HG03520 (cell line): ENCODE data around the gene TFAP2A.

Experiments
- ATAC-seq: cut with Tn5 transposase; IDR thresholded peaks from one replicate; pipeline ENCODE4 v1.9.1; 2021; ENCODE audit warnings: mild to moderate bottlenecking, moderate library complexity; ENCODE audit not compliant: unreplicated experiment

TFAP2A gene

DNA sequence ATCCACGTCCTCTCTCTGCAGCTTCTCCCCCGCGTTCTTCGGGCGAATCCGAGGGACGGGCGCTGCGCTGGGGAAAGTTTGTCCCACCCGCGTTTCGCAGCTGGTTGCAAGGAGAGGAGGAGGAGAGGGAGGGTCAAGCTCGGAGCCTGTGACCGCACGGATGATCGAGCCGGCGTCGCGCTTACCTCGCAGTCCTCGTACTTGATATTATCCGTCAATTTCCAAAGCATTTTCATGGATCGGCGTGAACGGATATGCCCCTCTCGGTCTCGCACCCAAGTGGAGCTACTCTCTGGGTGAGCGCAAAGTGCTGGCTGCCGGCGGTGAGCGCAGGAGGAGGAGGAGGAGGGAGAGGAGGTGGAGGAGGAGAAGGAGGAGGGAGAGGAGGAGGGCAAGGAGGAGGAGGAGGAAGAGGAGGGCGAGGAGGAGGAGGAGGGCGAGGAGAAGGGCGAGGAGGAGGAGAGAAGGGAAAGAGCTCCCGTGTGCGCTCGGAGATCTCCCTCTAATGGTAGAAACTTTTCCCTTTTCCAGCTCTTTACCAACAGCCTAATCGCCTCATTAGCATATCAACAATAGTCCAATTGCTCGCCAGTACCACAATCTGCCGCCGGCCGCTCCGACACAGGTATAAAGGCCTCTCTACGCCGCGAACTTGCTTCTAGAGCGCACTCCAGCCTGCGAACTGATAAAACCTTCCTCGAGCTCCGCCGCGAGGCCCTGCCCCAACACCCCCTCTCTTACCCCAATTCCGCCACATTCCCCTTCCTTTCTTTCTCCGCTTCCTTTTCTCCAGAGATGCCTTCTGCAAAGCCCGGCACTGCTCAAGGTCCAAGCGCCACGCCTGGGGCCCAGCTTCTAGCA lies at the start of gene TFAP2A:
Gene TFAP2A, minus strand, starts transcription at position 319 of the 861 bp plus-strand sequence. Its CDS starts 83 bp downstream, at position 236.
- ATAC-seq: no peak

GRCh38 chr6:10463491-10464481 lies 48.9 kb upstream of the TFAP2A start:
- ATAC-seq: peak; percentile 46

- no peak for ATAC-seq
These were observed 48.2 kb upstream of the TFAP2A start for GRCh38 chr6:10463040-10463439.

GRCh38 chr6:10461850-10462249 lies 47.0 kb upstream of the TFAP2A start:
- ATAC-seq: no peak

GRCh38 chr6:10460096-10460495 lies 45.2 kb upstream of the TFAP2A start:
- peak; percentile 87 for ATAC-seq

DNA sequence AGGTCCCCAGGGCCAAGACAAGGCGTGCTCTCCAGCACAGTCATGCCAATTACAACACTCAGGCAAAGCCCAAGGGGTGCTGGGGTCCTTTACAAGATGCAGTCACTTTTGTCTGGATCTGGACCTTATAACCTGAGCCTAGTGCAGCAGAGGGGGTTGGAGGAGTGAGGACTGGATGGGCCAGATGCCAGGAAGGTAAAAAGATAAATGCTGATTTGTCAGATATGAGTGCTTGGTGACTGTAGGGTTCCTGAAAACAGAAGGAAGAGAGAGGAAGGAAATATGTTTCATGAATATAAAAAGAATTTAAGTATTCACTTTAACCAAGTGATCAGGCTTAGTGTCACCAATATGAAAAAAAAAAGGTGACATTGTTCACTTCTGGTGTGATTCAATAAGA lies 43.4 kb upstream of the TFAP2A start:
- no peak for ATAC-seq

DNA sequence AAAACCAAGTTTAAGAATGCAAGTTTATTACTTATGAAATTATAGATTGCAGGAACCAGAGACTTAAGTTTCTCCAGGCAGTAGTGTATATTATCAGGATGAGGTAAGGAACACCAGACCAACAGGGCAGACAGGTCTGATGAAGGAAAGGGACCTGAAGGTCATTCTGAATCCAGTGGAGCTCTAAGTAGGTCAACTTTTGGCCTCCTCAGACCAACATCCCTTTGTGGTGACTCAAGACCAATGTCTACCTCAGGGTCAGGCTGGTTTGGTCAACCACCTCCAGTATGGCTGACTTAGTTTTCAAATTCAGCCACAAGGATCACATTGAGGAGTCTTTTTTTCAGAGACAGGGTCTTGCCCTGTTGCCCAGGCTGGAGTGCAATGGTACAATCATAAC lies 38.7 kb upstream of the TFAP2A start:
- ATAC-seq: no peak

DNA sequence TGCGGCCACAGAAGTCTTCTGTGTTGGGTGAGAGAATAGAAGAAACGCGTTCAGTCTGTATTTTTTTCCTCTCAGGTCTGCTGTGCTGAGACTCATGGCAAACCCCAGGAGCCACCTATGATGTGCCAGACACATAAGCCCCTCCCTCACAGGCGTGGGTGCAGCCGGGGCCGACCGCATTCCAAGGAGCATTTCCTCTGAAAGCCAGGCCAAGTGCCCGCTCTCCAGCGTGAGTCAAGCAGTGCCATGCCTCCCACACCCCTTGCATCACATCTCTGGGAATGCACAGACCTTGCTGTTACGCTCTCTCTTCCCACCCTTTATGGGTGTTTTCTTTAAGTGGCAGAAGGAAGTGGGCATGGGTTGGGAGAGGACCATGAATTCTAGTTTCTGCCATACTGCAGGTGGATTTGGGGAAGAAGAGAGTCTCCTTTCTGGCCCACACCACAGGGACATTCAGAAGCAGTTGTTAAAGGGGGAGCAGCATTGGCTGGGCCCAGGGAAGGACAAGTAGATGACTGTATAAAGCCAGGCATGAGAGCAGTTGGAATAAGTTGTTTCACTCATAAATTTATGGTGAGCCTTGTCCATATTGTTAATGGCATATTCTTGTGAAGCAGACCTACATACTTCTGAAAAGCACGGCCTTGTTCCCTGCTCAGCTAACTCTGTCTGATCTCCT lies 37.1 kb upstream of the TFAP2A start:
- ATAC-seq: no peak

GRCh38 chr6:10451394-10451793 lies 36.5 kb upstream of the TFAP2A start:
- no peak for ATAC-seq

DNA sequence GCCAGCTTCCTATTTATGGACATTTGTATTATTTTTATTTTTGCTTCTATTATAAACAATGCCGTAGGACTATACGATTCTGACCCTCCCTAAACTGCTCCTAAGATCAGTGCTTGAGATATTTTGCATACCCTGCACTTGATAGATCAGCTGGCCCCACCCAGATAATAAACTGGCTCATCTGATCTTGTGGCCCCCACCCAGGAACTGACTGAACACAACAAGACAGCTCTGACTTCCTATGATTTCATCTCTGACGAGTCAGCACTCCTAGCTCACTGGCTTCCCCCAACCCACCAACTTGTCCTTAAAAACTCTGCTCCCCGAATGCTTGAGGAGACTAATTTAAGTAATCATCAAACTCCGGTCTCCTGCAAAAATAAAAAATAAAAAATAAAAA lies 34.9 kb upstream of the TFAP2A start:
- no peak for ATAC-seq

- no peak for ATAC-seq
These were observed 33.2 kb upstream of the TFAP2A start for GRCh38 chr6:10448096-10448495.

- no peak for ATAC-seq
These were observed 31.7 kb upstream of the TFAP2A start for GRCh38 chr6:10446548-10446947.

DNA sequence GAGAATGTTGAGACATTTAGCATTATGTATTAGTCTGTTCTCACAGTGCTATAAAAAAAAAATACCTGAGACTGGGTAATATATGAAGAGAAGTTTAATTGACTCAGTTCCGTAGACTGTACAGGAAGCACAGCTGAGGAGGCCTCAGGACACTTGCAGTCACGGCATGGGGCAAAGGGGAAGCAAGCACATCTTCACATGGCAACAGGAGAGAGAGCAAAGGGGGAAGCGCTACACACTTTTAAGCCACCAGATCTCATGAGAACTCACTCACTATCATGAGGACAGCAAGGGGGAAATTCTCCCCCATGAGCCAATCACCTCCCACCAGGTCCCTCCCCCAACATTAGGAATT lies 26.8 kb upstream of the TFAP2A start:
- ATAC-seq: no peak

DNA sequence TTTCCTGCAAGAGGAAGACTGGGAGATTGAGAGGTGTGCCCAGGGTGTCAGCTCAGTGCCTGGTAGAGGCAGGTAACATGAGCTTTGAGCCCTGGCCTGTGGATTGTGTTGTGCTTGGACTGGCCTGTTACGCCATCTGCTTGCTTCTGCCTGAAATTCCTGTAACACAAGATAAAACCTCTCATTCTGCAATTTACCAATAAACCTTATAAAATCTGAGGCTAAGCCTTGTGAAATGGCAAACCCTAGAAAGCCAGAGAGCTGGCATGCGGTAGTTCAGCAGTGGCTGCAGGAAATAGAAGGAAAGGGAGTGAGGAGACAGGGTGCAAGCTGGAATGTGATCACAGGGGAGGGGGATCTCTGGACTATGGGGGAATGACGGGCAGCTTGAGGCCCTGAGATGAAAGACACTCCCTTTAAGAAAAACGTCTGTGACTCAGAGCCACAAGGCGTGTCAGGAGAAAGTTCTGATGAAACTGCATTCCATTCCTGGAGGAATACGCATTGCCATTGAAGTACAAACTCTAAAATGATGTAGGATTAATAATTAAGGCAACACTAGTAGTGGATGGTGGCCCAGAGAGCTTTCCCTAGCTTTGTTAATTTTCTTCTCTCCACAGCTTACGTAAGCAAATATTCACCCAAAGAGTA lies 26.3 kb upstream of the TFAP2A start:
- no peak for ATAC-seq

- ATAC-seq: no peak
These were observed 23.0 kb upstream of the TFAP2A start for GRCh38 chr6:10437891-10438290.

DNA sequence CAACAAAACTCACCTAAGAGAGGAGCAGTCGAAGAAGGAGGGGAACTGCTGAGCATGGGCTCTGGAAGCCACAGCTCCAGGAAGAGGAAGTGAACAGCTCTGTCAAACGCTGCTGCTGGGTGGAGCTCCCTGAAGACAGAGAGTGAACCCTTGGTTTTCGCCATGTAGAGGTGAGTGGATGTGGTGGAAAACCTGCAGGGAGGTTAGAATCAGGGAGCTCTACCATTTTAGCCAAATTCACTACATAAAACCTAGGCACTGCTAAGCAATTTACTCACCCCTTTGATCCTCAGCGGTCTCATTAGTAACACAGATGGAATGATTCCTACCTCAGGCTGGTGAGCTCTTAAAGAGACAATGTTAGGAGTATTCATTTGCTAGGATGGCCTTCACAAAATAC lies 19.4 kb upstream of the TFAP2A start:
- ATAC-seq: no peak

DNA sequence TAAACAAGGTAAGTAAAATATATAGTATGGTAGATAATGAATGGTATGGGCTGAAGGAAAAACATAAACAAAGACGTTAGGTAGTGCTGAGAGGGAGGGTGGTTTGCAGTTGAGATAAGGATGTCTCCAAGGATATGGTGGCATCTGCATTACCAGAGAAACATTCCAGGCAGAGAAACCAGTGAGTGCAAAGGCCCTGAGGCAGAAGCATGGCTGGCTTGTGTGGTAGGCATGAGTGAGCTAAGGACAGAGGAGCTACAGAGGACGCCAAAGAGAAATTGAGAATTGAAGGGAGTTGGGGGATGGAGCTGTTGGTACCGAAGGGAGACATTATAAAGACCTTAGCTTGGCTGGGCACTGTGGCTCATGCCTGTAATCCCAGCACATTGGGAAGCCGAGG lies 18.4 kb upstream of the TFAP2A start:
- ATAC-seq: no peak

- ATAC-seq: no peak
These were observed 16.7 kb upstream of the TFAP2A start for GRCh38 chr6:10431423-10432164.

GRCh38 chr6:10429638-10430427 lies 15.0 kb upstream of the TFAP2A start:
- ATAC-seq: peak; percentile 63
